Measurements from ENCODE around the gene CHURC1. TPM values are rescaled to one million over a fixed set of nuclear protein-coding genes. Genes with fewer than 3 reads are reported as not detected.

CHURC1 gene
- total and polyA plus RNA-seq, 4 donors = 18.8 to 174 (median 34.6) TPM

- H3K4me3 ChIP-seq (ENCODE audit: low read depth in 1 of 3, low read length in 3 of 3) = no peak overlapping the region
- no peaks in the 10 kb centered on the region for H3K9me3 ChIP-seq (ENCODE audit: control insufficient read depth in 4 of 4, low read length in 3 of 4)
- no peak overlapping the region for H3K27ac ChIP-seq (ENCODE audit: low read depth in 1 of 2, low read length in 2 of 2)
- no peaks in the 10 kb centered on the region for H3K36me3 ChIP-seq (ENCODE audit: control insufficient read depth in 4 of 4, insufficient read depth in 3 of 4, low read depth in 1 of 4, low read length in 3 of 4)
- no peaks in the 10 kb centered on the region for H3K27me3 ChIP-seq (ENCODE audit: control insufficient read depth in 4 of 4, insufficient read depth in 4 of 4, low read length in 3 of 4)
- TF ChIP-seq HNF4A (conservative IDR thresholded peaks at IDR 0.05) = no peak
- H3K9ac ChIP-seq (ENCODE audit: low read depth in 1 of 2, low read length in 2 of 2) = no peak overlapping the region
- peaks cover 25 to 52% (median 42%) of the 10 kb centered on the region in 4 donors for H3K4me1 ChIP-seq (ENCODE audit: control insufficient read depth in 4 of 4, insufficient read depth in 4 of 4, low read length in 3 of 4)
- DNase-seq (ENCODE audit: low spot score) = peak; percentile 12
- 87% methylated on average over 6 of the region's 6 CpGs for WGBS
These were observed 32.2 kb downstream of the CHURC1 start for GRCh38 chr14:64946310-64947045.

DNA sequence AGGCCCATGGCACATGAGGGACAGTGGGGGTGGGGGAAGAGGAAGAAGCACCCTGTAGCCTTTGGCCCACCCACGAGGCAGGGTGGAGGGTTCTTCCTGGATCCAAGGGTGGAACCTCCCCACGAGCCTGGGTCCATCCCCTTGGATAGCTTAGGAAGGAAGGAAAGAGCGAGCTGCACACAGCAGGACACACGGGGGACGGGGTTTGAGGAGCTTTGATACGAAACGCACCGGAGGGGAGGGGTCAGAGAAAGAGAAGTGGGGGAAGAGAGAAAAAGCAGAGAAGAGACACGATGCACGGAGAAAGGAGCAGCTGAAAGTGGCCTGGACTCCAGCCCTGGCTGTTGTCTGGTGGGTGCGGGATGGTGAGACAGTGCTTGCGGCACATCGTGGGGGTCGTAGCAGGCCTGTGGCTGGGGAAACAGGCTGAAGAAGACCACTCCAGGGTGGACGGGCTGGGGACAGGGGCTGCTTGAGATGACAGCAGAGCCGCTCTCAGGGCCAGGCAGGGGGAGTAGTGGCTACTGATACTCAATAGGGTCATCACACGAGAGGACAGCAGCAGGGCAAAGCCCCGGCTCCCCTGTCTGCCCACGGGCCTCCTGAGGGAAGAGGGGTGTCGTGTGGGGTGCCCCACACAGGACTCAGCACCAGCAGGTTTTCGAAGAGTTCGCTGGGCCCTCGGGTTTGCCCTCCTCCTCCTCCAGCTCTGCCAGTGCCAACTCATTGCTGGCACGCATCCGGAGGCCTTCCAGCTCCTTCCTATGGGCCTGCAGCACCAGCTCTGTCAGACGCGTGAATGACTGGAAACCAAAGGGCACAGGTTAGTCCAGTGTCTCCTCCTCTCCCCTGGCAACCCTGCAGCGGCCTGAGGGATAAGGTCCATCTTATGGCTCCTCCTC is 33.7 kb downstream of the CHURC1 start:
- Histone ChIP-seq H3K36me3 (ENCODE audit: control insufficient read depth in 4 of 4, insufficient read depth in 3 of 4, low read depth in 1 of 4, low read length in 3 of 4) (no peaks in the 10 kb centered on the region), H3K27ac (ENCODE audit: low read depth in 1 of 2, low read length in 2 of 2) (peak overlapping the region; percentile 62 to 78), H3K27me3 (ENCODE audit: control insufficient read depth in 4 of 4, insufficient read depth in 4 of 4, low read length in 3 of 4) (no peaks in the 10 kb centered on the region), H3K4me3 (ENCODE audit: low read depth in 1 of 3, low read length in 3 of 3) (no peak overlapping the region), H3K9me3 (ENCODE audit: control insufficient read depth in 4 of 4, low read length in 3 of 4) (no peaks in the 10 kb centered on the region), H3K9ac (ENCODE audit: low read depth in 1 of 2, low read length in 2 of 2) (no peak overlapping the region), H3K4me1 (ENCODE audit: control insufficient read depth in 4 of 4, insufficient read depth in 4 of 4, low read length in 3 of 4) (peaks cover 25 to 40% (median 30%) of the 10 kb centered on the region in 4 donors)
- TF ChIP-seq NR2F2 (IDR thresholded peaks at IDR 0.05) = peak; percentile 62
- TF ChIP-seq MAX (IDR thresholded peaks at IDR 0.05) = no peak
- TF ChIP-seq HNF4A (conservative IDR thresholded peaks at IDR 0.05) = peak; percentile 97 to 98
- TF ChIP-seq TAF1 (conservative IDR thresholded peaks at IDR 0.05) = peak; percentile 91
- no peak for TF ChIP-seq FOXA2 (IDR thresholded peaks at IDR 0.05)
- peak in 1 of 2 donors; percentile 40 for TF ChIP-seq EGR1 (IDR thresholded peaks at IDR 0.05; ENCODE audit: low read depth in 2 of 2)
- TF ChIP-seq RAD21 (IDR thresholded peaks at IDR 0.05) = peak in 1 of 2 donors; percentile 63
- peak; percentile 96 for TF ChIP-seq SP1 (IDR thresholded peaks at IDR 0.05)
- TF ChIP-seq, protein P1, sequence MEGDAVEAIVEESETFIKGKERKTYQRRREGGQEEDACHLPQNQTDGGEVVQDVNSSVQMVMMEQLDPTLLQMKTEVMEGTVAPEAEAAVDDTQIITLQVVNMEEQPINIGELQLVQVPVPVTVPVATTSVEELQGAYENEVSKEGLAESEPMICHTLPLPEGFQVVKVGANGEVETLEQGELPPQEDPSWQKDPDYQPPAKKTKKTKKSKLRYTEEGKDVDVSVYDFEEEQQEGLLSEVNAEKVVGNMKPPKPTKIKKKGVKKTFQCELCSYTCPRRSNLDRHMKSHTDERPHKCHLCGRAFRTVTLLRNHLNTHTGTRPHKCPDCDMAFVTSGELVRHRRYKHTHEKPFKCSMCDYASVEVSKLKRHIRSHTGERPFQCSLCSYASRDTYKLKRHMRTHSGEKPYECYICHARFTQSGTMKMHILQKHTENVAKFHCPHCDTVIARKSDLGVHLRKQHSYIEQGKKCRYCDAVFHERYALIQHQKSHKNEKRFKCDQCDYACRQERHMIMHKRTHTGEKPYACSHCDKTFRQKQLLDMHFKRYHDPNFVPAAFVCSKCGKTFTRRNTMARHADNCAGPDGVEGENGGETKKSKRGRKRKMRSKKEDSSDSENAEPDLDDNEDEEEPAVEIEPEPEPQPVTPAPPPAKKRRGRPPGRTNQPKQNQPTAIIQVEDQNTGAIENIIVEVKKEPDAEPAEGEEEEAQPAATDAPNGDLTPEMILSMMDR (IDR thresholded peaks at IDR 0.05; ENCODE audit: low read depth, low read length, missing input control) = no peak
- peak; percentile 94 to 96 for TF ChIP-seq RXRA (IDR thresholded peaks at IDR 0.05)
- peak; percentile 74 for TF ChIP-seq REST (IDR thresholded peaks at IDR 0.05)
- no peak for TF ChIP-seq ATF3 (IDR thresholded peaks at IDR 0.05)
- TF ChIP-seq GABPA (IDR thresholded peaks at IDR 0.05 in 1 of 2, conservative IDR thresholded peaks at IDR 0.05 in 1 of 2) = peak in 1 of 2 donors; percentile 50
- TF ChIP-seq YY1 (IDR thresholded peaks at IDR 0.05) = peak; percentile 84
- TF ChIP-seq JUND (IDR thresholded peaks at IDR 0.05) = peak; percentile 42 to 89
- TF ChIP-seq HNF4G (IDR thresholded peaks at IDR 0.05) = peak; percentile 94
- TF ChIP-seq ZBTB33 (IDR thresholded peaks at IDR 0.05) = peak; percentile 87
- peak; percentile 58 for TF ChIP-seq FOXA1 (IDR thresholded peaks at IDR 0.05)
- WGBS = 61% methylated on average over 28 of the region's 28 CpGs
- peak; percentile 49 for DNase-seq (ENCODE audit: low spot score)
